ENCODE data around the gene CCDC54.

CCDC54 gene

DNA sequence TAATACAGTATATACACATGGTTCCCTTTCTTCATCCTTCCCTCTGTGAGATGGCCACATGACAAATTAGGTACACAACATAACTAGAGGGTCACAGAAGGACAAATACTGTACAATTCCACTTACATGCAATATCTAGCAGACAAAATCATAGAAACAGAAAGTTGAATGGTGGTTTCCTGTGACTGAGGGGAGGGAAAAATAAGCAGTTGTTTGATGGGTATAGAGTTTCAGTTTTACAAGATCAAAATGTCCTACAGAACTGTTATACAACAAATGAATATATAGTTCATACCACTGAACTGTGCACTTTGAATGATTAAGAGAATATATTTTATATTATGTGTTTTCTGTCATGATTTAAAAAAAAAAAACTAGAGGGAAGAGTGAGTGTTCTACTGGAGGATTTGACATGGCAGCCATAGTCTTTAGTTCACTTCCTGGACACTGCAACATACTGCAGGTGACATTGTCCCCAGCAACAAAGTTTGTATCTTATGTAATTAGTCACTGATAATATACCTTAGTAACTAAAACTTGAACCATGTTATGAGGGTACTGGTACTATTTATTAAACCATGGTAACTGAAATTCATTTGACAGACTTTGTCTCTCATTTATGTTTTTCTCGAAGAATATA, 37.2 kb downstream of the CCDC54 start:
- no peak overlapping the region for H3K27ac ChIP-seq
- CTCF ChIA-PET: no interaction called here
- POLR2A ChIA-PET (ENCODE audit: low non-redundant PET): no interaction called here
- TF ChIP-seq, protein P1, sequence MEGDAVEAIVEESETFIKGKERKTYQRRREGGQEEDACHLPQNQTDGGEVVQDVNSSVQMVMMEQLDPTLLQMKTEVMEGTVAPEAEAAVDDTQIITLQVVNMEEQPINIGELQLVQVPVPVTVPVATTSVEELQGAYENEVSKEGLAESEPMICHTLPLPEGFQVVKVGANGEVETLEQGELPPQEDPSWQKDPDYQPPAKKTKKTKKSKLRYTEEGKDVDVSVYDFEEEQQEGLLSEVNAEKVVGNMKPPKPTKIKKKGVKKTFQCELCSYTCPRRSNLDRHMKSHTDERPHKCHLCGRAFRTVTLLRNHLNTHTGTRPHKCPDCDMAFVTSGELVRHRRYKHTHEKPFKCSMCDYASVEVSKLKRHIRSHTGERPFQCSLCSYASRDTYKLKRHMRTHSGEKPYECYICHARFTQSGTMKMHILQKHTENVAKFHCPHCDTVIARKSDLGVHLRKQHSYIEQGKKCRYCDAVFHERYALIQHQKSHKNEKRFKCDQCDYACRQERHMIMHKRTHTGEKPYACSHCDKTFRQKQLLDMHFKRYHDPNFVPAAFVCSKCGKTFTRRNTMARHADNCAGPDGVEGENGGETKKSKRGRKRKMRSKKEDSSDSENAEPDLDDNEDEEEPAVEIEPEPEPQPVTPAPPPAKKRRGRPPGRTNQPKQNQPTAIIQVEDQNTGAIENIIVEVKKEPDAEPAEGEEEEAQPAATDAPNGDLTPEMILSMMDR (conservative IDR thresholded peaks at IDR 0.05; ENCODE audit: low read depth): no peak
- no peak for DNase-seq (ENCODE audit: low spot score)

- no peak overlapping the region for H3K27ac ChIP-seq
- TF ChIP-seq, protein P1 (conservative IDR thresholded peaks at IDR 0.05; ENCODE audit: low read depth): no peak
- ChIA-PET CTCF (interaction anchor here (0.6 kb wide), 1 partner anchor 381 kb away, joined by 4 read pairs; no protein-coding TSS in a partner anchor), POLR2A (ENCODE audit: low non-redundant PET) (no interaction called here)
- no peak for DNase-seq (ENCODE audit: low spot score)
Observed at GRCh38 chr3:107416138-107416537, 38.9 kb downstream of the CCDC54 start.

DNA sequence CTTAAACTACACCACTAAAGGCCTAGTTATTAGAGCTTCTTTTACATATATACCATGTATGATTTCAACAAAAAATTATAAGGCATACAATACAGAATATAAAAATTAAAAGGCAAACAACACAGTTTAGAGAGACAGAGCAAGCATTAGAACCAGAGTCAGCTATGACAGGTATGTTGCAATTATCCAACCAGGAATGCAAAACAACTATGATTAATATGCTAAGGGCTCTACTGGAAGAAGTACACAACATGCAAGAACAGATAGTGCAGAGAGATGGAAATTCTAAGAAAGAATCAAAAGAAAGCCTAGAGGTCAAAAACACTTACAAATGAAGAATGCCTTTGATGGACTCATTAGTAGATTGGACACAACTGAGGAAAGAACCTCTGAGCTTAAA, 39.6 kb downstream of the CCDC54 start:
- no peak overlapping the region for H3K27ac ChIP-seq
- ChIA-PET POLR2A (ENCODE audit: low non-redundant PET) (no interaction called here), CTCF (no interaction called here)
- DNase-seq (ENCODE audit: low spot score): no peak
- TF ChIP-seq, protein P1 (conservative IDR thresholded peaks at IDR 0.05; ENCODE audit: low read depth): no peak

- ChIA-PET POLR2A (ENCODE audit: low non-redundant PET) (interaction anchor here (0.6 kb wide), 1 partner anchor 11 kb away, joined by 6 read pairs; no protein-coding TSS in a partner anchor), CTCF (interaction anchor here (0.6 to 1.4 kb wide), 17 partner anchors 9 to 250 kb away, joined by 3 to 18 read pairs (median 4); no protein-coding TSS in a partner anchor)
- no peak overlapping the region for H3K27ac ChIP-seq
- TF ChIP-seq, protein P1 (conservative IDR thresholded peaks at IDR 0.05; ENCODE audit: low read depth): peak; percentile 74
- peak; percentile 54 for DNase-seq (ENCODE audit: low spot score)
Observed at GRCh38 chr3:107421170-107421792, 44.0 kb downstream of the CCDC54 start.

DNA sequence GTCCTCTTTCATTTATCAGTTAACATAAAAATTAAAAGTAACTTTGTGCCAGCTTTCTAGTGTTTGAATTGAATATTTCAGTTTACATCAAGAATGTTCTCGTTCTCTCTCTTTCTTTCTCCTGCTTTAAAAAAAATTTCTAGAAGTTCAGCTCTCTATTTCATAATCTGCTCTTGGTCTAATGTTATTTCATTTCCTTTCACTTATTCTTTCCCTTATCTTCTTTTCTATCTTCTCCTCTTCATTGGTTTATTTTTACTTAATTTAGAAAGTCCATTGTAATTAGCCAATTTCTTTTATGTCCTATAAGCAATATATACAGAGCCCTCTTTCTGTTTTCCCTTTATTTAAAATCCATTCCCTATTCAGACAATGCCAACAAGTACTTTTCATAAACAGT, 44.6 kb downstream of the CCDC54 start:
- POLR2A ChIA-PET (ENCODE audit: low non-redundant PET): no interaction called here
- no peak overlapping the region for H3K27ac ChIP-seq
- CTCF ChIA-PET: interaction anchor here (0.6 to 1.4 kb wide), 8 partner anchors 8 to 249 kb away, joined by 3 to 18 read pairs (median 4); no protein-coding TSS in a partner anchor
- TF ChIP-seq, protein P1 (conservative IDR thresholded peaks at IDR 0.05; ENCODE audit: low read depth): no peak
- DNase-seq (ENCODE audit: low spot score): no peak

DNA sequence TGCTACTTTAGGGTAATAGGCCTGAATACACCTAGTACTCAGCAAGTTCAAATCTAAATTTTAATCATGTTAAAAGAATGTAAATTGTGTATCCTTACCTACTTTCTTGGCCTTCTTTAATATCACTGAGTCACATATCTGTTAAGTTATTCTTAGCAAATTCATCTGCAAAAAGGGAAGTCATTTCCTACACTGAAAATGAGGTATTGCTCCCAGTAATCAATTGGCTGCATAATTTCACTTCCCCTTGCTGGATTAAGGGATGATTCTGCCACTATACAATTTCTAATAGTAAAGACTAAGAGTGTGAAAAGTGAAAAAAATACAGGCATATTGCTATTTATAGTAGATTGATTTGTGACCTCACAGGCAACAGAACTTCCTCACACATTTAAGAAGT, 47.8 kb downstream of the CCDC54 start:
- TF ChIP-seq, protein P1 (conservative IDR thresholded peaks at IDR 0.05; ENCODE audit: low read depth): no peak
- CTCF ChIA-PET: no interaction called here
- no peak for DNase-seq (ENCODE audit: low spot score)
- POLR2A ChIA-PET (ENCODE audit: low non-redundant PET): no interaction called here
- no peak overlapping the region for H3K27ac ChIP-seq

All from RWPE1 (cell line).